GM12892 (cell line): ENCODE results near the gene ANKRD13D.

ENCODE experiments used
- POLR2A ChIP-seq: IDR thresholded peaks from 2 replicates; pipeline ENCODE4 v1.6.1; 2011; ENCODE audit warnings: low read depth, low read length, control low read depth
- POLR2AphosphoS5 ChIP-seq: IDR thresholded peaks from 2 replicates; pipeline ENCODE4 v1.6.1; 2011; ENCODE audit warnings: low read depth, low read length, control low read depth

- TF ChIP-seq POLR2AphosphoS5 (no peak), POLR2A (no peak)
These were observed 23.3 kb upstream of the ANKRD13D start for GRCh38 chr11:67265633-67266448.
